Body of pancreas (tissue), 4 donors: ENCODE data around the gene NPC2. TPM values are rescaled to one million over a fixed set of nuclear protein-coding genes. Genes with fewer than 3 reads are reported as not detected.

Source experiments
- ATAC-seq: fragments of 150-250 bp; one replicate; pipeline ENCODE4 v1.9.1; 2016
- DNase-seq, 4 donors: peaks; one replicate each; pipeline ENCODE4 v3.0.0-alpha.2; 2019
- H3K27ac ChIP-seq, 4 donors: fragments of 200-600 bp; sonication (generic); 1 replicate in 3 of 4; 2 replicates in 1 of 4; pipeline versions ENCODE4 v1.5.1 to v1.6.1; 2016 to 2019; ENCODE audit warnings: mild to moderate bottlenecking in 1 of 4, mixed read lengths in 1 of 4, moderate library complexity in 1 of 4
- H3K27me3 ChIP-seq, 2 donors: fragments of 200-600 bp; sonication (generic); one replicate each; pipeline ENCODE4 v1.6.0; 2016; ENCODE audit warnings: mild to moderate bottlenecking in 1 of 2
- H3K36me3 ChIP-seq, 2 donors: fragments of 200-600 bp; sonication (generic); replicated peaks in 1 of 2; 2 replicates each; pipeline ENCODE4 v1.5.1; 2016; ENCODE audit warnings: low read depth in 2 of 2; ENCODE audit not compliant: insufficient read depth in 1 of 2
- H3K4me1 ChIP-seq: fragments of 200-600 bp; sonication (generic); one replicate; pipeline ENCODE4 v1.6.0; 2016
- H3K4me3 ChIP-seq, 2 donors: fragments of 200-600 bp; sonication (generic); 1 replicate in 1 of 2; 2 replicates in 1 of 2; pipeline ENCODE4 v1.5.1; 2016 to 2019
- H3K9me3 ChIP-seq, 3 donors: fragments of 200-600 bp; sonication (generic); 1 replicate in 2 of 3; 2 replicates in 1 of 3; pipeline ENCODE4 v1.5.1; 2016
- CTCF ChIP-seq, 7 experiments: fragments of 450-650 bp in 4 of 7; fragments of 200-600 bp in 3 of 7; sonication (generic) in 3 of 7; IDR thresholded peaks; one replicate each; pipeline ENCODE4 v1.5.1; 2016 to 2019; ENCODE audit warnings: antibody characterized with exemption in 7 of 7
- POLR2A ChIP-seq, 3 donors: fragments of 450-650 bp; IDR thresholded peaks; one replicate each; pipeline ENCODE4 v1.6.1; 2016; ENCODE audit warnings: antibody characterized with exemption in 3 of 3, mild to moderate bottlenecking in 2 of 3
- WGBS, 2 donors: methylation state at CpG; one replicate each; pipeline ENCODE4 v1.1.5; 2017; 5-methylcytosine and 5-hydroxymethylcytosine counted together
- intact Hi-C: fragments of 100-400 bp; cut with DNase I; formaldehyde crosslinking; loops from one replicate; pipeline ENCODE4 v1.15.1; 2023
- total RNA-seq, 2 donors: library from RNA; depleted of rRNA; stranded (reverse); fragments of >200 nt; gene quantifications; one replicate each; pipeline ENCODE4 v1.1.0, GENCODE V29; 2016

NPC2 gene
- total RNA-seq, 2 donors from 2014 or later: 97.5 to 130 TPM

- DNase-seq (no peak), ATAC-seq (no peak)
- intact Hi-C loops: no loop called here
- TF ChIP-seq CTCF (IDR thresholded peaks at IDR 0.05) (no peak), POLR2A (IDR thresholded peaks at IDR 0.05) (no peak)
- Histone ChIP-seq H3K4me1 (no peaks in the 10 kb centered on the region), H3K9me3 (no peaks in the 10 kb centered on the region), H3K27me3 (no peaks in the 10 kb centered on the region), H3K36me3 (no peaks in the 10 kb centered on the region), H3K27ac (no peak overlapping the region), H3K4me3 (no peak overlapping the region)
- 62 to 86% methylated on average over 9 to 14 of the region's 15 CpGs for WGBS, 2 donors
Observed at GRCh38 chr14:74508292-74508731, 15.2 kb upstream of the NPC2 start.

- WGBS, 2 donors: 44 to 64% methylated on average over 1 to 5 of the region's 5 CpGs
- DNase-seq: no peak
Observed at GRCh38 chr14:74507840-74508239, 14.7 kb upstream of the NPC2 start.

GRCh38 chr14:74507085-74507484, 14.0 kb upstream of the NPC2 start:
- Histone ChIP-seq H3K36me3 (no peaks in the 10 kb centered on the region), H3K27me3 (no peaks in the 10 kb centered on the region), H3K9me3 (no peaks in the 10 kb centered on the region), H3K27ac (no peak overlapping the region), H3K4me3 (no peak overlapping the region), H3K4me1 (no peaks in the 10 kb centered on the region)
- intact Hi-C loops: no loop called here
- 66 to 70% methylated on average over 7 to 8 of the region's 8 CpGs for WGBS, 2 donors
- no peak for DNase-seq
- no peak for ATAC-seq
- TF ChIP-seq CTCF (IDR thresholded peaks at IDR 0.05) (no peak), POLR2A (IDR thresholded peaks at IDR 0.05) (no peak)

More at GRCh38 chr14:74507840-74508239, 14.7 kb upstream of the NPC2 start:
- Histone ChIP-seq H3K36me3 (no peaks in the 10 kb centered on the region), H3K27ac (no peak overlapping the region), H3K4me1 (no peaks in the 10 kb centered on the region), H3K27me3 (no peaks in the 10 kb centered on the region), H3K4me3 (no peak overlapping the region), H3K9me3 (no peaks in the 10 kb centered on the region)
- TF ChIP-seq POLR2A (IDR thresholded peaks at IDR 0.05) (no peak), CTCF (IDR thresholded peaks at IDR 0.05) (no peak)
- ATAC-seq: no peak
- intact Hi-C loops: no loop called here

- no peaks in the 10 kb centered on the region for H3K27me3 ChIP-seq
- intact Hi-C loops: no loop called here
- TF ChIP-seq CTCF (IDR thresholded peaks at IDR 0.05) (no peak), POLR2A (IDR thresholded peaks at IDR 0.05) (no peak)
Observed at GRCh38 chr14:74506411-74506851, 13.3 kb upstream of the NPC2 start.

GRCh38 chr14:74505831-74506230, 12.7 kb upstream of the NPC2 start:
- no peaks in the 10 kb centered on the region for H3K36me3 ChIP-seq

More at GRCh38 chr14:74506411-74506851, 13.3 kb upstream of the NPC2 start:
- no peaks in the 10 kb centered on the region for H3K4me1 ChIP-seq
- no peaks in the 10 kb centered on the region for H3K36me3 ChIP-seq
- no peak overlapping the region for H3K4me3 ChIP-seq
- H3K27ac ChIP-seq: no peak overlapping the region
- no peaks in the 10 kb centered on the region for H3K9me3 ChIP-seq
- 85 to 87% methylated on average over 12 to 13 of the region's 13 CpGs for WGBS, 2 donors
- DNase-seq (no peak), ATAC-seq (no peak)

More at GRCh38 chr14:74505831-74506230, 12.7 kb upstream of the NPC2 start:
- intact Hi-C loops: no loop called here
- no peaks in the 10 kb centered on the region for H3K27me3 ChIP-seq
- H3K4me3 ChIP-seq: no peak overlapping the region
- no peak overlapping the region for H3K27ac ChIP-seq
- no peak for ATAC-seq
- no peaks in the 10 kb centered on the region for H3K9me3 ChIP-seq
- no peaks in the 10 kb centered on the region for H3K4me1 ChIP-seq
- 82 to 88% methylated on average over 10 to 17 of the region's 17 CpGs for WGBS, 2 donors
- no peak for DNase-seq
- no peak for TF ChIP-seq POLR2A (IDR thresholded peaks at IDR 0.05)
- TF ChIP-seq CTCF (IDR thresholded peaks at IDR 0.05): no peak
